ENCODE measurements around the gene TDRD9.

Gene TDRD9

GRCh38 chr14:103928011-103928890 is at the start of gene TDRD9:
Gene TDRD9 (plus strand): TSS chr14:103928456. CDS start chr14:103928510, 54 bp downstream.
- no peak for DNase-seq (ENCODE audit: low read depth, low spot score)
- no peak for TF ChIP-seq CTCF (IDR thresholded peaks at IDR 0.05; ENCODE audit: low read depth, low read length)
- no peak within 1 kb of the TSS for H3K4me3 ChIP-seq (ENCODE audit: low read depth, low read length)
- in situ Hi-C loops (cut with HindIII; ENCODE audit: low sequenced_read_pairs): no loop called here

GRCh38 chr14:103879118-103879569 is 49.1 kb upstream of the TDRD9 start:
- no peak for TF ChIP-seq CTCF (IDR thresholded peaks at IDR 0.05; ENCODE audit: low read depth, low read length)
- no peak for DNase-seq (ENCODE audit: low read depth, low spot score)
- in situ Hi-C loops (cut with HindIII; ENCODE audit: low sequenced_read_pairs): no loop called here
- no peak overlapping the region for H3K4me3 ChIP-seq (ENCODE audit: low read depth, low read length)

GRCh38 chr14:103879570-103880347 is 48.5 kb upstream of the TDRD9 start:
- in situ Hi-C loops (cut with HindIII; ENCODE audit: low sequenced_read_pairs): no loop called here
- H3K4me3 ChIP-seq (ENCODE audit: low read depth, low read length): no peak overlapping the region
- no peak for DNase-seq (ENCODE audit: low read depth, low spot score)
- no peak for TF ChIP-seq CTCF (IDR thresholded peaks at IDR 0.05; ENCODE audit: low read depth, low read length)

GRCh38 chr14:103880348-103881267 is 47.6 kb upstream of the TDRD9 start:
- H3K4me3 ChIP-seq (ENCODE audit: low read depth, low read length): no peak overlapping the region
- TF ChIP-seq CTCF (IDR thresholded peaks at IDR 0.05; ENCODE audit: low read depth, low read length): no peak

GRCh38 chr14:103881268-103882201 is 46.7 kb upstream of the TDRD9 start:
- H3K4me3 ChIP-seq (ENCODE audit: low read depth, low read length): no peak overlapping the region
- in situ Hi-C loops (cut with HindIII; ENCODE audit: low sequenced_read_pairs): no loop called here
- no peak for TF ChIP-seq CTCF (IDR thresholded peaks at IDR 0.05; ENCODE audit: low read depth, low read length)
- no peak for DNase-seq (ENCODE audit: low read depth, low spot score)

More at GRCh38 chr14:103880348-103881267, 47.6 kb upstream of the TDRD9 start:
- peak; percentile 63 for DNase-seq (ENCODE audit: low read depth, low spot score)
- in situ Hi-C loops (cut with HindIII; ENCODE audit: low sequenced_read_pairs): no loop called here
